Measurements from ENCODE around the gene PROP1.

DNA sequence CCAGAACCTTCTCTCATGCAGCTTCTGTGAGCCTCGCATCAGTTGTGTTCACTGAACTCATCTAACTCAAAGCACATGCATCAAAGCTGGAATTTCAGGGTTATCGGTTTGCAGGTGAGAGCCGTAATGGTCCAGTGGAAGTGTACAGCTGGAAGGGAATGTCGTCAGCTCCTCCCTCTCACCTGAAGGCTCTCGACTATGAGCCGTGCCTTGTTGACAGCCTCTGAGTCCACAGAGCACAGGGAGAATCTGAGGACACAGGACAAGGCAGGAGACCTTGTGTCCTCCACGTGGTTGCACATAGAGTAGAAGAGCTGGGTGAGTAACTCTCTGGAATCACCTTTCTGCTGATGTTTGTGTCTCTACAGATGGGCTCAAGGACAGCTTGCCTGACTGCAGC is 38.8 kb downstream of the PROP1 start:
- TF ChIP-seq, protein P1, sequence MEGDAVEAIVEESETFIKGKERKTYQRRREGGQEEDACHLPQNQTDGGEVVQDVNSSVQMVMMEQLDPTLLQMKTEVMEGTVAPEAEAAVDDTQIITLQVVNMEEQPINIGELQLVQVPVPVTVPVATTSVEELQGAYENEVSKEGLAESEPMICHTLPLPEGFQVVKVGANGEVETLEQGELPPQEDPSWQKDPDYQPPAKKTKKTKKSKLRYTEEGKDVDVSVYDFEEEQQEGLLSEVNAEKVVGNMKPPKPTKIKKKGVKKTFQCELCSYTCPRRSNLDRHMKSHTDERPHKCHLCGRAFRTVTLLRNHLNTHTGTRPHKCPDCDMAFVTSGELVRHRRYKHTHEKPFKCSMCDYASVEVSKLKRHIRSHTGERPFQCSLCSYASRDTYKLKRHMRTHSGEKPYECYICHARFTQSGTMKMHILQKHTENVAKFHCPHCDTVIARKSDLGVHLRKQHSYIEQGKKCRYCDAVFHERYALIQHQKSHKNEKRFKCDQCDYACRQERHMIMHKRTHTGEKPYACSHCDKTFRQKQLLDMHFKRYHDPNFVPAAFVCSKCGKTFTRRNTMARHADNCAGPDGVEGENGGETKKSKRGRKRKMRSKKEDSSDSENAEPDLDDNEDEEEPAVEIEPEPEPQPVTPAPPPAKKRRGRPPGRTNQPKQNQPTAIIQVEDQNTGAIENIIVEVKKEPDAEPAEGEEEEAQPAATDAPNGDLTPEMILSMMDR (IDR thresholded peaks at IDR 0.05; ENCODE audit: poor library complexity) = no peak
- no peak for TF ChIP-seq EZH2 (IDR thresholded peaks at IDR 0.05; ENCODE audit: borderline replicate concordance)

All from hepatocyte (in vitro differentiated cells).